Measurements from ENCODE around the gene ARPC5L.
"Not testable (repeated sequence)": the region's sequence is repeated elsewhere in the genome, so short reads cannot be mapped to it uniquely, and the experiment has no call there.

The ARPC5L gene

DNA sequence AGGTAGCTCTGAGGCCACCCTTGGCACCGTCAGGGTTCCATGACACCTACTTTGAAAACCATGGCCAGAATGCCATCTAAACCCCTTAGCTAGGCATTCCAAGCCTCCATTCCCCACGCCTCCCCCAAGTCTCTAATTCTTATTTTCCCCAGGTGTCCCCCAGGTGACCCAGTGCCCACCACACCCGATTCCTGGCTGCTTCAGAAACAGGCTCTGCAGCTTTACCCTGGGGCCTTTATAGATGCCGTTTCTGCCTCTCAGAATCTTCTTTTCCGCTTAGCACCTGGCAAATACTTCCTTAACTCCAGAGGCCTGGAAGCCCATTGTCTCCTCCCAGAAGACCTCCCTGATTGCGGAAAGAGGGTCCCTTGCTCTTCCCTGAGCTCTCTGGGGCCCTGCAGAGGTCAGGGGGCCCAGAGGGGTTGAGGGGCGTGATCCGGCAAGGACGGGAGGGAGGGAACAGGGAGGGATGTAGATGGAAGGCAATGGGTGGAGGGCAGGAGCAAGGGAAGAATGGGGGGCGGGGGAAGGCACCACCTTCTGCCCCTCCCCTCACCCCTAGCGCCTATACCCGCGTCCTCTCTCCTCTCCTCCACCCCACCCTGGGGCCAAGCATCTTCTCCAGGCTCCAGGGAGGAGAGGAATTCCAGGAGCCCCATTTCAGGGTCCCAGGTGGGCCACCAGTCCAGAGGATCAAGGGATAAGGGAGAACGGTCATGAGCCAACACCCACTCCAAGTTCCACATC lies 20.7 kb upstream of the ARPC5L start:
- no peak for DNase-seq (ENCODE audit: low read depth)

DNA sequence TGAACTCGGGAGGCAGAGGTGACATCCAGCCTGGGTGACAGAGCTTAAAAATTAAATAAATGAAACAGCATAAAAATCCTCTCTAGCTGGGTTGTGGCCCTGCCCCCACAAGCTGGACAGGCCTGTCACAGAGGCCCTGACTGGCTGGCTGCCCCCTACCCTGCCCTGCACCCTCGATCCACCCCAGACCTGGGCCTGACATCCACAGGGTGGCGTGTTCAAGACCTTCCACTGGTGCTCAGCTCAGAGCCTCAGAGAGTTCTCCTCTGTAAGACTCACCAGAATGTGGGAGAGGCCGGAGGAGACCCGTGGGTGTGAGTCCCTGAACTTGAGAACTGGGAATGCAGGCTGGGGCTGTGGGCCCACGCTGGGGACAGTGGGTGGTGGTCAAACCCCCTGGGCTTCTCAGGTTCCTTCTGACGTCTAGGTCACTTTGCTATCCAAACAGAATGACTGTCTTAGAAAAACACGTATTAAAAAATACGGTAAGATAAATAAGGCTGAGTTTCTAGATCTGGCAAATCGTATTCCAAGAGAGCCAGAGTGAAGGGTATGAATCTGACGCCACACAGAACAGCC lies 18.4 kb upstream of the ARPC5L start:
- DNase-seq (ENCODE audit: low read depth), result no peak

GRCh38 chr9:124844291-124844690 lies 17.6 kb upstream of the ARPC5L start:
- no peak for DNase-seq (ENCODE audit: low read depth)

GRCh38 chr9:124846467-124846866 lies 15.5 kb upstream of the ARPC5L start:
- DNase-seq (ENCODE audit: low read depth), result not testable (repeated sequence)

DNA sequence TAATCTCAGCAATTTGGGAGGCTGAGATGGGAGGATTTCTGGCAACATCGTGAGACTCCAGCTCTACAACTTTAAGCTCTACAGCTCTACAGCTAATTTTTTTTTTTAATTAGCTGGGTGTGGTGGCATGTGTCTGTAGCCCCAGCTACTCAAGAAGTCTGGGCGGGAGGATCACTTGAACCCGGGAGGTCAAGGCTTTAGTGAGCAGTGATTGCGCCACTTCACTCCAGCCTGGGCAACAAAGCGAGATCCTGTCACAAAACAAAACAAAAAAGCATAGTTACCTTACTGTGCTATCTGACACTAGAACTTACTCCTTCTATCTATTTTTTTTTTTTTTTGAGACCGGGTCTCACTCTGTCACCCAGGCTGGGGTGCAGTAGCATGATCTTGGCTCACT lies 15.0 kb upstream of the ARPC5L start:
- no peak for DNase-seq (ENCODE audit: low read depth)

DNA sequence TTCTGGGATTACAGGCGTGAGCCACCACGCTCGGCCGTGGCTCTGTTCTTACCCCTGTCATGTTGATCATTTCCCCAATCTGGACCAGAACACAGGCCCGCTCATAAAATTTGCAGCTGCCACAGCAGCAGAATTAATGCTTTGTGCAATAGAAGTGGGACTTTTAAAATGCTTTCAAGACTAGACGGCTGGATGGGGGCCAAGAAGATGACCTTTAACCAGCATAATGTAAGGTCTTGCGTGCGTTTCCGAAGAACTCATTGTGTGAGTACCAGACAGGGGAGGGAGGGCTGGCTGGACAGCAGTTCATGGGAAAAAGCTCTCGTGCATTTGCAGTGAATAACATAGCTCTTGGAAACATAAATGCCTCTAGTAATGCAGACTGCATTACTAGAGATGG lies 12.1 kb upstream of the ARPC5L start:
- no peak for DNase-seq (ENCODE audit: low read depth)

- no peak for DNase-seq (ENCODE audit: low read depth)
Measured at GRCh38 chr9:124852121-124852828, 9.7 kb upstream of the ARPC5L start.

GRCh38 chr9:124852829-124853531 lies 8.9 kb upstream of the ARPC5L start, which contains the start of gene WDR38:
Gene WDR38 (plus strand): TSS chr9:124853460. CDS start chr9:124853532, 72 bp downstream.
- DNase-seq (ENCODE audit: low read depth), result peak; percentile 63

GRCh38 chr9:124853605-124854143 lies 8.3 kb upstream of the ARPC5L start:
- DNase-seq (ENCODE audit: low read depth), result no peak

GRCh38 chr9:124854161-124854560 lies 7.8 kb upstream of the ARPC5L start:
- DNase-seq (ENCODE audit: low read depth), result no peak

- no peak for DNase-seq (ENCODE audit: low read depth)
Measured at GRCh38 chr9:124854822-124855221, 7.1 kb upstream of the ARPC5L start.

GRCh38 chr9:124855566-124855943 lies 6.4 kb upstream of the ARPC5L start:
- no peak for DNase-seq (ENCODE audit: low read depth)

GRCh38 chr9:124855944-124856765 lies 5.8 kb upstream of the ARPC5L start:
- DNase-seq (ENCODE audit: low read depth), result no peak

DNA sequence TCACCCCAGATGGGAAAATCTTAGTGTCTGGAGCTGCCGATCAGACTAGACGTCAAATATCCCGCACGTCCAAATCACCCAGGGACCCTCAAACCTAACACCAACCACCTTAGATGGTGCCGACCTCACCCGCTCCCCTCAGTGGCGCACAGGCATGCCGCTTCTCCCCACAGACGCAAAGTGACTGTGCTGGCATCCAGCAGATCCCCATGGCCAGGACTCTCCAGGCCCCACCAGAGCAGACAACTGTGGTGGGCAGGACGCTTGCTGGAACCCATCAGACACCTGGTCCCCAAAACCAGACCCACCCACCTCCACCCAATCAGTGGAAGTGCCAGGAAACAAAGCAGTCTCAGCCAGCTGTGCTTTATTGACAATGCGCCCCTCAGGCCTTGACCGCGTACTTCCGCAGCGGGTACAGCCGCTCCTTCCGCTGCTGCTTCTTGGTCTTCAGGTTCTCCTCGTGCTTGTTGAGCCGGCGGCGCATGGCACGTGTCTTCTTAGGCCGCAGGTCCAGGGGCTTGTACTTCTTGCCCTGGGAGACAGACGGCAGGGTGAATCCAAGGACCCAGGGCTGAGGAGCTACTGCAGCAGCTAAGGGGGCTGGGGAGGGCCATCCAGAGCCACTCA lies 4.3 kb upstream of the ARPC5L start:
- DNase-seq (ENCODE audit: low read depth), result no peak

- DNase-seq (ENCODE audit: low read depth), result no peak
Measured at GRCh38 chr9:124858330-124859046, 3.4 kb upstream of the ARPC5L start.

GRCh38 chr9:124859803-124860581 lies 1.9 kb upstream of the ARPC5L start:
- no peak for DNase-seq (ENCODE audit: low read depth)

- no peak for DNase-seq (ENCODE audit: low read depth)
Measured at GRCh38 chr9:124860582-124861341, 1.2 kb upstream of the ARPC5L start.

GRCh38 chr9:124863371-124863871 lies 1.5 kb downstream of the ARPC5L start:
- DNase-seq (ENCODE audit: low read depth), result no peak

Data from T follicular helper cell (primary cell).